ENCODE results near the gene EXOC7. TPM values are rescaled to one million over a fixed set of nuclear protein-coding genes. Genes with fewer than 3 reads are reported as not detected.

Gene EXOC7
- total RNA-seq, 2 experiments from 2014 or later: 122 to 173 TPM

- H3K4me3 ChIP-seq (ENCODE audit: low read depth, low read length, poor library complexity, severe bottlenecking): no peak overlapping the region
- intact Hi-C loops (cut with micrococcal nuclease; ENCODE audit: unreplicated experiment): no loop called here
- H4K20me1 ChIP-seq (ENCODE audit: insufficient read depth, low read length): no peaks in the 10 kb centered on the region
- TF ChIP-seq CTCF (conservative IDR thresholded peaks at IDR 0.05; ENCODE audit: low read length): peak; percentile 64
- TF ChIP-seq EZH2phosphoT487 (IDR thresholded peaks at IDR 0.05; ENCODE audit: borderline replicate concordance, low read depth, low read length): no peak
- H3K27ac ChIP-seq (ENCODE audit: low read depth, low read length, poor library complexity, severe bottlenecking): no peak overlapping the region
- no peak overlapping the region for H2AFZ ChIP-seq (ENCODE audit: low read length)
- no peaks in the 10 kb centered on the region for H3K9me3 ChIP-seq (ENCODE audit: low read length)
- no TSS peak for BruUV-seq (replicated peaks)
- ChIA-PET CTCF (ENCODE audit: unreplicated experiment) (no interaction called here), POLR2A (interaction anchor here (2.4 to 3.0 kb wide), 2 partner anchors 9 kb away, joined by 8 to 9 read pairs; no protein-coding TSS in a partner anchor)
- peak; percentile 28 for DNase-seq (ENCODE audit: low spot score)
- no peaks in the 10 kb centered on the region for H3K4me1 ChIP-seq (ENCODE audit: insufficient read depth, low read length, poor library complexity, severe bottlenecking)
- H3K9me2 ChIP-seq (ENCODE audit: insufficient read depth, low read length): no peaks in the 10 kb centered on the region
- H3K4me2 ChIP-seq (ENCODE audit: low read length): no peak overlapping the region
- peaks cover 92% of the 10 kb centered on the region for H3K36me3 ChIP-seq (ENCODE audit: insufficient read depth, low read length)
- no peaks in the 10 kb centered on the region for H3K79me2 ChIP-seq (ENCODE audit: insufficient read depth, low read depth, low read length)
These were observed 46.7 kb downstream of the EXOC7 start for GRCh38 chr17:76056882-76057281.

GRCh38 chr17:76054112-76054476, 49.5 kb downstream of the EXOC7 start:
- ChIA-PET POLR2A (interaction anchor here (1.5 kb wide), 1 partner anchor 9 kb away, joined by 11 read pairs; no protein-coding TSS in a partner anchor), CTCF (ENCODE audit: unreplicated experiment) (no interaction called here)

More at GRCh38 chr17:76054112-76054476, 49.5 kb downstream of the EXOC7 start:
- no peak overlapping the region for H3K4me2 ChIP-seq (ENCODE audit: low read length)
- DNase-seq (ENCODE audit: low spot score): no peak
- H2AFZ ChIP-seq (ENCODE audit: low read length): no peak overlapping the region
- intact Hi-C loops (cut with micrococcal nuclease; ENCODE audit: unreplicated experiment): no loop called here
- H3K36me3 ChIP-seq (ENCODE audit: insufficient read depth, low read length): peaks cover 94% of the 10 kb centered on the region
- no TSS peak for BruUV-seq (replicated peaks)
- no peak overlapping the region for H3K4me3 ChIP-seq (ENCODE audit: low read depth, low read length, poor library complexity, severe bottlenecking)
- H4K20me1 ChIP-seq (ENCODE audit: insufficient read depth, low read length): no peaks in the 10 kb centered on the region
- H3K79me2 ChIP-seq (ENCODE audit: insufficient read depth, low read depth, low read length): no peaks in the 10 kb centered on the region
- no peak for TF ChIP-seq EZH2phosphoT487 (IDR thresholded peaks at IDR 0.05; ENCODE audit: borderline replicate concordance, low read depth, low read length)
- TF ChIP-seq CTCF (conservative IDR thresholded peaks at IDR 0.05; ENCODE audit: low read length): no peak
- no peaks in the 10 kb centered on the region for H3K9me2 ChIP-seq (ENCODE audit: insufficient read depth, low read length)
- H3K9me3 ChIP-seq (ENCODE audit: low read length): no peaks in the 10 kb centered on the region
- no peak overlapping the region for H3K27ac ChIP-seq (ENCODE audit: low read depth, low read length, poor library complexity, severe bottlenecking)
- peaks cover 13% of the 10 kb centered on the region for H3K4me1 ChIP-seq (ENCODE audit: insufficient read depth, low read length, poor library complexity, severe bottlenecking)

All from OCI-LY7 (cell line).